ENCODE results near the gene CRIM1.
A peak's percentile ranks its signal among the peaks of the same experiment; 100 is the strongest.

CRIM1 gene

DNA sequence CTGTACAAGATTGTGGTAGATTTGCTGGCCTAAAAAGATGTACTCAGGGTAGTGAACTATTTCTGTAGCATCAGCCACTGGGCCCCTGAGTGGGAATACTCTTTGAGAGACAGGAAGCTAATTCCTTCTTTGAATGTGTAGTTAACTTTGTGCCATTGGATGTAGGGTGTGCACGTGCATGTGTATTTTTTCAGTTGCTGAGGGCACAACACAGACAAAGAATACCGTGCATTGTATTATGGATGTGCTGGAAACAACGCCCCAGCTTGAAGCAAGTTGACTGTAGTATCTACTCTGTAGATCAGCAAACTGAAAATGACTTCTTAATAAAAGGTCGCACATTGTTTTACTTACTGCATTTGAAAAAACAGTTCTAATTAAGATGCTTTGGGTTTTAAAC lies 14.1 kb downstream of the CRIM1 start:
- H3K27me3 ChIP-seq (ENCODE audit: insufficient read depth, low read length) = no peaks in the 10 kb centered on the region
- H3K4me1 ChIP-seq (ENCODE audit: insufficient read depth, low read length) = peaks cover 21% of the 10 kb centered on the region
- H3K9me3 ChIP-seq (ENCODE audit: low read length) = no peaks in the 10 kb centered on the region
- no peaks in the 10 kb centered on the region for H3K36me3 ChIP-seq (ENCODE audit: insufficient read depth, low read length)
- peak overlapping the region; percentile 37 for H2AFZ ChIP-seq (ENCODE audit: low read depth, low read length)
- no peak overlapping the region for H3K4me3 ChIP-seq (ENCODE audit: low read length)

DNA sequence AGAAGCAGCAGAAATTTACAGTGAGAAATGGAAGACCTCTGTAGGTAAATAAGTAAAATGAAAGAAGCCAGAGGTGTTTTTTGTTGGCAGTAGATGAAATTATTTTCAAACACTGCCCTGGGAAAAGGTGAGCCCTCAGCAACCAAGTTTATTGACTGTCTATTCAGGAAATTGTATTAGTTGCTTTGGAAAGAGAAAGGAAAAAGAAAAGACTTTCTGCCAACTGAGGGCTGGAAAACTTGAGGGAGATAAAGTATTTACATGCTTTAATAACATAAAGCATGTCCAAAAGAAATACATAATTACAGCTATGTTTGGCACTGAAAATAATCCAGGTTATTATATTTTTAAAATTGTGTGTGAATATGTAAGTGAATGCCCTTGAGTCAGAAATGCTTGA lies 14.7 kb downstream of the CRIM1 start:
- H3K4me3 ChIP-seq (ENCODE audit: low read length) = no peak overlapping the region
- no peaks in the 10 kb centered on the region for H3K27me3 ChIP-seq (ENCODE audit: insufficient read depth, low read length)
- no peaks in the 10 kb centered on the region for H3K36me3 ChIP-seq (ENCODE audit: insufficient read depth, low read length)
- peaks cover 21% of the 10 kb centered on the region for H3K4me1 ChIP-seq (ENCODE audit: insufficient read depth, low read length)
- H3K9me3 ChIP-seq (ENCODE audit: low read length) = no peaks in the 10 kb centered on the region
- H2AFZ ChIP-seq (ENCODE audit: low read depth, low read length) = no peak overlapping the region

DNA sequence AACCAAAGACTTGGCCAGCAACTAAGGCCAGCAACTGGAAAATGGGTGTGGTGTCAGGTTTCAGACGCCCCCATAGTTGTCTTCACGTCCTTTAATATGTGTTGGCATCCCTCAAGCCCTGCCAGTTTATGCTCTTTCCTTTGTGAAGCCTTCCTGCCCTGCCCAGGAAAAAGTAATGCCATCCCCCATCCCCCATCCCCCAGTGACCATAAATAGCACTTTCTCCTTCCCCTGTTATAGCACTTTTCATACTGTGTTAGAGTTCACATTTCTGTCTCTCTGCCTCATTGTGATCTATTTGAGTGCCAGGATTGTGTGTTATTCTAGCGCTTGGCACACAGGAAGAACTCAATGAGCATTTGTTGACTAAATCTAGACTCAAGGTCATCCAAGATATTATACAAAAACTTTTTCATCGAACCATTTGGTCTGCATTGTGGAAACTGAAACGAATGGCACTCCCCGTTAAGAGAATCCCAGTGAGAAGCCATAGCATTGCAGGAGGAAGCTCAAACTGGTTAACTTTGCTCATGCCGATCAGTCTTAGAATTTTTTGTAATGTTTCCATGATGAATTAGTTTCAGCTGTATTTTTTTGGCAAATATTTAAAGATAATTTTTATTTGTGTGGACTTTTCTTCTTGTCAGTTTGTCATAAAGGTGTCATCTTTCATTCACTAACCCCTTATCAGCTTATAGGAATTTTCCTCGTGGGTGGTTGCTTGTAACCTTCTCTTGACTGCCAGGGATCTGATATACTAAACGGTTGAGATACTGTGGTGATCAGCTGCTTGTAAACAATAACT lies 15.7 kb downstream of the CRIM1 start:
- Histone ChIP-seq H3K36me3 (ENCODE audit: insufficient read depth, low read length) (no peaks in the 10 kb centered on the region), H3K9me3 (ENCODE audit: low read length) (no peaks in the 10 kb centered on the region), H2AFZ (ENCODE audit: low read depth, low read length) (no peak overlapping the region), H3K4me1 (ENCODE audit: insufficient read depth, low read length) (peaks cover 21% of the 10 kb centered on the region), H3K4me3 (ENCODE audit: low read length) (no peak overlapping the region), H3K27me3 (ENCODE audit: insufficient read depth, low read length) (no peaks in the 10 kb centered on the region)

DNA sequence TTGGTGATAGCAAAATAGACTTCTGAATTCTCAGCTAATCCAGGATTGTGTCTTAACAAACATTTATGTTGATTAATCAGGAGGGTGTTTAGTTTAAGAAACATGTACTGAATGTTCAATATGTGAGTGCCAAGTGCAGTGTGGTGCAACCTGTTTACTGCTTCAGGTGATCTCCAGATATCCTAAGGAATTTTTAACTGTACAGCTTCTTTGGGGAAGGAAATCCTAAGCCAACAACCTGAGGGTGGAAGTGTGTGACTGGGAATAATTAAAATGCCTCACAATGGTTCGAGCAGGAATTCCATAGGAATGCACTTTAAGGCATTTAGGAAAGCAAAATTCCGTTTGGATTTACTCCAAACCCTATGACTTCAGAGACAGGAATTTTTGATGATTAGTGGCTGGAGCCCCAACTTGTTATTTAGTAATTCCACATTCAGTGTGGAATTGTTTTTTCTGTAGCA lies 16.4 kb downstream of the CRIM1 start:
- Histone ChIP-seq H3K4me1 (ENCODE audit: insufficient read depth, low read length) (peaks cover 21% of the 10 kb centered on the region), H3K4me3 (ENCODE audit: low read length) (no peak overlapping the region), H3K36me3 (ENCODE audit: insufficient read depth, low read length) (no peaks in the 10 kb centered on the region)

GRCh38 chr2:36373149-36373926 lies 17.8 kb downstream of the CRIM1 start:
- no peak overlapping the region for H2AFZ ChIP-seq (ENCODE audit: low read depth, low read length)
- no peaks in the 10 kb centered on the region for H3K9me3 ChIP-seq (ENCODE audit: low read length)
- no peak overlapping the region for H3K4me3 ChIP-seq (ENCODE audit: low read length)
- H3K27me3 ChIP-seq (ENCODE audit: insufficient read depth, low read length) = no peaks in the 10 kb centered on the region
- H3K36me3 ChIP-seq (ENCODE audit: insufficient read depth, low read length) = no peaks in the 10 kb centered on the region
- peaks cover 14% of the 10 kb centered on the region for H3K4me1 ChIP-seq (ENCODE audit: insufficient read depth, low read length)

More for the DNA sequence above, 16.4 kb downstream of the CRIM1 start:
- Histone ChIP-seq H2AFZ (ENCODE audit: low read depth, low read length) (no peak overlapping the region), H3K27me3 (ENCODE audit: insufficient read depth, low read length) (no peaks in the 10 kb centered on the region), H3K9me3 (ENCODE audit: low read length) (no peaks in the 10 kb centered on the region)

DNA sequence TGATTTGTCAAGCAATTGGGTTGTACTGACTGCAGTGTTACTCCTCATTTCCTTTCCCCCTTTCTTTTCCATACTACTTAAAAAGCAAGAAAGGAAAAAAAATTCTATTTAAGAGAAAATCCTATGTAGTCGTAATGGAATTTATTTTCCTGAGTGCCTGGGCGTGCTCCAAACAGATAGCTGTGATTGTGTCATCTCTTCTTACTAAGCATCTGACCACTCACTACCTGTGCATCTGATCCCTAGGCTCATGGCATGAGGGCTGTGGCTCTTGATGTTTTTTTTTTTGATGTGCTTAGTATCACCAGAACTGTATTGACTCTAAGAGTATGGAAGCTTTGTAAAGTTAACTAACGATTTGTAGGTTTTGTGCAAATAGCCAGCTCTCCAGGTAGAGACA lies 19.0 kb downstream of the CRIM1 start:
- H3K4me1 ChIP-seq (ENCODE audit: insufficient read depth, low read length) = peaks cover 7% of the 10 kb centered on the region
- no peaks in the 10 kb centered on the region for H3K27me3 ChIP-seq (ENCODE audit: insufficient read depth, low read length)
- no peaks in the 10 kb centered on the region for H3K9me3 ChIP-seq (ENCODE audit: low read length)
- H3K4me3 ChIP-seq (ENCODE audit: low read length) = no peak overlapping the region
- no peak overlapping the region for H2AFZ ChIP-seq (ENCODE audit: low read depth, low read length)
- no peaks in the 10 kb centered on the region for H3K36me3 ChIP-seq (ENCODE audit: insufficient read depth, low read length)

DNA sequence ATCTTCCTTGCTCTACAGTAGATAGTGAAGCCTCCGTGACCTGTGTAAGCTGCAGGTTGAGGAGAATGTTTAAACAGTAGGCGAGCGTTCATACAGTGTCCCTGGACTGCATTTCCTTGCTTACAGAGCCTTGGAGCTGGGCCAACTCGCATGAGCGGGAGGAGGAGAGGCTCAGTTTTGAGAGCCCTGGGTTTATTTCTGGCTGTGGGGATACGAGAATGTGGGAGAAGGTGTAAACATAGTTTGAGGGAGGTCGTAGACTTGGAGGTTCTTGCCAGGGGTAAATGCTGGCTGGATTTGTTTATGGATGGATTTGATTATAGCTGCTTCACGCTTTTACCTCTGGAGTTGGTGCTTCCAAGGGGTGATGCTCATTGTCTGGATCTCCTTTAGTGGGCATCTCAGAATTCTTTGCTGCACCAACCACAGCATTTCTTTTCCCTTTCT lies 20.8 kb downstream of the CRIM1 start:
- Histone ChIP-seq H3K4me3 (ENCODE audit: low read length) (no peak overlapping the region), H3K36me3 (ENCODE audit: insufficient read depth, low read length) (no peaks in the 10 kb centered on the region), H3K4me1 (ENCODE audit: insufficient read depth, low read length) (peaks cover 4% of the 10 kb centered on the region), H2AFZ (ENCODE audit: low read depth, low read length) (no peak overlapping the region), H3K9me3 (ENCODE audit: low read length) (no peaks in the 10 kb centered on the region), H3K27me3 (ENCODE audit: insufficient read depth, low read length) (no peaks in the 10 kb centered on the region)

DNA sequence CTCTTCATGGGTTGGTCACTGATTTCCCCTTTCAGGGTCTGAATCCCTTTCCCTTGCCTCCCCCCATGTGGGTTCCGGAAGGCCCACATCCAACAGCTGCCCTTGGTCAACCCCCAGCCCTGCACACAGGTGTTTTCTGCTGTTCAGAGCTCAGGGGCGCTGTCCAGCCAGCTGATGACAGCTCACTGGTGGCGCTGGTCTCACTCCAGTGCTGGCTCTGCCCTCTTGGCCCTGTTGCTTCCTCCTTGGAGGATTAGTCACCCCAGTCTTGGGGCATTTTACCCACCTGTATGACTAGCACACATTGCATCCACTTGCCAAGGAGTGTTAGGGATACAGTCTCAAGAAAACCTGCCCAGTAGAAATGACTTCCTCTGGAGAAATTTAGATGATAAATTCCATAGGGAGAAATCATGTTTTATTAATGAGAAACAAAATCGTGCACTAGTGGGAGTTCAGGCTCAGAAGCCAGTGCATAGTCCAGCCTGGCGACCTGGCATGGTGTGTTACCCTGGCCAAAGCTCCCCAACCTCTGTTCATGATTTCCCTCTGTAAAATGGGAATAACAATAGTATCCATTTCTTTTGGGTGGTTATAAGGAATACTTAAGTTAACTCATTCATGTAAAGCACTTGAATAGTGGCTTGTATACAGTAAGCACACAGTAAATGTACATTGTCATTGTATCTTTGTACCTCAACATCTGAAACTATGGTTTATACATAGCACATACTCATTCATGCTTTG lies 21.6 kb downstream of the CRIM1 start:
- Histone ChIP-seq H3K36me3 (ENCODE audit: insufficient read depth, low read length) (no peaks in the 10 kb centered on the region), H3K27me3 (ENCODE audit: insufficient read depth, low read length) (no peaks in the 10 kb centered on the region), H3K9me3 (ENCODE audit: low read length) (no peaks in the 10 kb centered on the region), H2AFZ (ENCODE audit: low read depth, low read length) (no peak overlapping the region), H3K4me1 (ENCODE audit: insufficient read depth, low read length) (peaks cover 4% of the 10 kb centered on the region), H3K4me3 (ENCODE audit: low read length) (no peak overlapping the region)

- no peak overlapping the region for H3K4me3 ChIP-seq (ENCODE audit: low read length)
- H2AFZ ChIP-seq (ENCODE audit: low read depth, low read length) = no peak overlapping the region
- H3K27me3 ChIP-seq (ENCODE audit: insufficient read depth, low read length) = no peaks in the 10 kb centered on the region
- no peaks in the 10 kb centered on the region for H3K36me3 ChIP-seq (ENCODE audit: insufficient read depth, low read length)
- peaks cover 4% of the 10 kb centered on the region for H3K4me1 ChIP-seq (ENCODE audit: insufficient read depth, low read length)
- H3K9me3 ChIP-seq (ENCODE audit: low read length) = no peaks in the 10 kb centered on the region
These were observed 24.3 kb downstream of the CRIM1 start for GRCh38 chr2:36379710-36380448.

GRCh38 chr2:36380624-36381481 lies 25.3 kb downstream of the CRIM1 start:
- H3K36me3 ChIP-seq (ENCODE audit: insufficient read depth, low read length) = no peaks in the 10 kb centered on the region
- H3K4me1 ChIP-seq (ENCODE audit: insufficient read depth, low read length) = peaks cover 4% of the 10 kb centered on the region
- no peak overlapping the region for H3K4me3 ChIP-seq (ENCODE audit: low read length)
- no peaks in the 10 kb centered on the region for H3K9me3 ChIP-seq (ENCODE audit: low read length)
- H3K27me3 ChIP-seq (ENCODE audit: insufficient read depth, low read length) = no peaks in the 10 kb centered on the region
- H2AFZ ChIP-seq (ENCODE audit: low read depth, low read length) = no peak overlapping the region

GRCh38 chr2:36381993-36382392 lies 26.4 kb downstream of the CRIM1 start:
- peaks cover 4% of the 10 kb centered on the region for H3K4me1 ChIP-seq (ENCODE audit: insufficient read depth, low read length)
- H3K36me3 ChIP-seq (ENCODE audit: insufficient read depth, low read length) = no peaks in the 10 kb centered on the region
- no peak overlapping the region for H2AFZ ChIP-seq (ENCODE audit: low read depth, low read length)
- no peaks in the 10 kb centered on the region for H3K27me3 ChIP-seq (ENCODE audit: insufficient read depth, low read length)
- H3K4me3 ChIP-seq (ENCODE audit: low read length) = no peak overlapping the region
- H3K9me3 ChIP-seq (ENCODE audit: low read length) = no peaks in the 10 kb centered on the region

GRCh38 chr2:36382472-36382871 lies 26.9 kb downstream of the CRIM1 start:
- H3K36me3 ChIP-seq (ENCODE audit: insufficient read depth, low read length) = no peaks in the 10 kb centered on the region
- peaks cover 4% of the 10 kb centered on the region for H3K4me1 ChIP-seq (ENCODE audit: insufficient read depth, low read length)
- H3K4me3 ChIP-seq (ENCODE audit: low read length) = no peak overlapping the region
- H3K9me3 ChIP-seq (ENCODE audit: low read length) = no peaks in the 10 kb centered on the region
- no peak overlapping the region for H2AFZ ChIP-seq (ENCODE audit: low read depth, low read length)
- H3K27me3 ChIP-seq (ENCODE audit: insufficient read depth, low read length) = no peaks in the 10 kb centered on the region
